Gastroesophageal sphincter (tissue), 3 donors: ENCODE measurements around the gene RRP8.

Source experiments
- EP300 ChIP-seq: sonication (generic); formaldehyde crosslinking; IDR thresholded peaks from one replicate; pipeline ENCODE4 v1.6.1; 2017; ENCODE audit warnings: antibody characterized with exemption, mild to moderate bottlenecking
- POLR2A ChIP-seq, 2 donors: fragments of 450-650 bp; IDR thresholded peaks; one replicate each; pipeline ENCODE4 v1.6.1; 2017; ENCODE audit warnings: antibody characterized with exemption in 2 of 2, mild to moderate bottlenecking in 2 of 2, moderate library complexity in 1 of 2
- POLR2AphosphoS5 ChIP-seq: sonication (generic); formaldehyde crosslinking; IDR thresholded peaks from one replicate; pipeline ENCODE4 v1.6.1; 2017; ENCODE audit warnings: antibody characterized with exemption
- TF ChIP-seq, protein P1 (sequence below), 4 experiments: fragments of 200-600 bp in 2 of 4; fragments of 450-650 bp in 2 of 4; sonication (generic) in 1 of 4; IDR thresholded peaks; one replicate each; pipeline ENCODE4 v1.5.1; 2017 to 2019; ENCODE audit warnings: antibody characterized with exemption in 4 of 4, mild to moderate bottlenecking in 2 of 4, moderate library complexity in 2 of 4

DNA sequence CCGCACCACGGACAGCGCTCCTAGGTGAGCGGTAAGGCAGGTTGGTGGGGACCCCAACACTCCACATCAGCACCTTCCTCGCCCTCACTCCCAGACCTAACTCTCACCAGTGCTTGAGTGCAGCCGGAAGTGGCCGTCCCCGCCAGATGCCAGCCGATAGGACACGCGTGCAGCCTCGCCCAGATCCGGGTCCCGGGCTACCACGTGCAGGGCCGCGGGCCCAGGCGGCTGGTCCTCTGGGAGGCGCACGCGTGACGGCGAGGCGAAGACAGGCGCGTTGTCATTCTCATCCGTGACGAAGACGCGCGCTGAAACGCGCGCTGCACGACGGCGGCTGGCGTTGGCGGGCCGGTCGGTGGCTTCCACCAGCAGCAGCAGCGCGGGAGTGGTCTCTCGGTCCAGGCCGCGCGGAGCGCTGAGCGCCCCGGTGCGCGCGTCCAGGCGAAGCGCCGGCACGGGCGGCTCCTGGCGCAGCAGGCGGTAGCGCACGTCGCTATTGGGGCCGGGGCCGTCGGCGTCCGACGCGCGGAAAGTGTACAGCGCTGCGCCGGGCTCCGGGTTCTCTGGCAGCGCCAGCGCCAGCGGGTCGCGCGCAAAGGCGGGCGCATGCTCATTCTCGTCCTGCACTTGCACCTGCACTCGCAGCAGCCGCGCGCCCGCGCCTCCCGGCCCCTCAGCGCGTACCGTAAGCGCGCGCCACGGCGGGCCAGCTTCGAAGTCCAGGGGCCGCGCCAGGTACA lies 26.6 kb upstream of the RRP8 start:
- TF ChIP-seq POLR2A (IDR thresholded peaks at IDR 0.05) (no peak), EP300 (no peak), POLR2AphosphoS5 (no peak)
- TF ChIP-seq, protein P1, sequence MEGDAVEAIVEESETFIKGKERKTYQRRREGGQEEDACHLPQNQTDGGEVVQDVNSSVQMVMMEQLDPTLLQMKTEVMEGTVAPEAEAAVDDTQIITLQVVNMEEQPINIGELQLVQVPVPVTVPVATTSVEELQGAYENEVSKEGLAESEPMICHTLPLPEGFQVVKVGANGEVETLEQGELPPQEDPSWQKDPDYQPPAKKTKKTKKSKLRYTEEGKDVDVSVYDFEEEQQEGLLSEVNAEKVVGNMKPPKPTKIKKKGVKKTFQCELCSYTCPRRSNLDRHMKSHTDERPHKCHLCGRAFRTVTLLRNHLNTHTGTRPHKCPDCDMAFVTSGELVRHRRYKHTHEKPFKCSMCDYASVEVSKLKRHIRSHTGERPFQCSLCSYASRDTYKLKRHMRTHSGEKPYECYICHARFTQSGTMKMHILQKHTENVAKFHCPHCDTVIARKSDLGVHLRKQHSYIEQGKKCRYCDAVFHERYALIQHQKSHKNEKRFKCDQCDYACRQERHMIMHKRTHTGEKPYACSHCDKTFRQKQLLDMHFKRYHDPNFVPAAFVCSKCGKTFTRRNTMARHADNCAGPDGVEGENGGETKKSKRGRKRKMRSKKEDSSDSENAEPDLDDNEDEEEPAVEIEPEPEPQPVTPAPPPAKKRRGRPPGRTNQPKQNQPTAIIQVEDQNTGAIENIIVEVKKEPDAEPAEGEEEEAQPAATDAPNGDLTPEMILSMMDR (IDR thresholded peaks at IDR 0.05) = no peak
